ENCODE results near the gene WDR46.

The WDR46 gene

GRCh38 chr6:33259032-33259431 lies 30.0 kb downstream of the WDR46 start:
- DNase-seq, result no peak

DNA sequence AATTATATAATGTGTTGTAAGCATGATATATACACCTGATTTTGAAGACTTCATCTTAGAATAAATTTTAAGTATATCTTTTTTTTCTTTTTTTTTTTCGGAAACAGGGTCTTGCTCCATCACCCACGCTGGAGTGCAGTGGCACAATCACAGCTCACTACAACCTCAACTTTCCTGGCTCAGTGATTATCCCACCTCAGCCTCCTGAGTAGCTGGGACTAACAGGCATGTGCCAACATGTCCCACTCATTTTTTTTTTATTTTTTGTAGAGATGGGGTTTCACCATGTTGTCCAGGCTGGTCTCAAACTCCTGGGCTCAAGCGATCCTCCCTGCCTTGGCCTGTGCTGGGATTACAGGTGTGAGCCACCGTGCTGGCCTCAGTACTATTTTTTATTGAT lies 34.4 kb downstream of the WDR46 start:
- DNase-seq, result no peak

DNA sequence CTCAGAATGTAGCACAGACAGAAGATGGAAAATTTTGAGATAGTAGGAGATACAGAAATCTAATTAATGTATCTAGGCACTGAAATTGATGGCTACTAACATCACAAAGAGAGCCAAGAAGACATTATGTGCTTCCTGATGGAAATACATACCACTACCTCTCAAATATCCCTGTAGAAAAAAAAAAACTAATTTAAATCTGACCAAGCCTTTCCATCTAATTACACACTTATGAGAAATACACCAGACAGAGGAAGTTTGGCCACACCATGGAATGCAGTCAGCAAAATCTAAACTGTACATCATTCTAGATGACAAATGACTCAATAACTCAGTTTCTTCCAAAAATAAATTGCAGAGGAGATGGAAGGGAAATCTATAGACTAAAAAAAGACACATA lies 36.3 kb downstream of the WDR46 start:
- DNase-seq, result peak; percentile 53

DNA sequence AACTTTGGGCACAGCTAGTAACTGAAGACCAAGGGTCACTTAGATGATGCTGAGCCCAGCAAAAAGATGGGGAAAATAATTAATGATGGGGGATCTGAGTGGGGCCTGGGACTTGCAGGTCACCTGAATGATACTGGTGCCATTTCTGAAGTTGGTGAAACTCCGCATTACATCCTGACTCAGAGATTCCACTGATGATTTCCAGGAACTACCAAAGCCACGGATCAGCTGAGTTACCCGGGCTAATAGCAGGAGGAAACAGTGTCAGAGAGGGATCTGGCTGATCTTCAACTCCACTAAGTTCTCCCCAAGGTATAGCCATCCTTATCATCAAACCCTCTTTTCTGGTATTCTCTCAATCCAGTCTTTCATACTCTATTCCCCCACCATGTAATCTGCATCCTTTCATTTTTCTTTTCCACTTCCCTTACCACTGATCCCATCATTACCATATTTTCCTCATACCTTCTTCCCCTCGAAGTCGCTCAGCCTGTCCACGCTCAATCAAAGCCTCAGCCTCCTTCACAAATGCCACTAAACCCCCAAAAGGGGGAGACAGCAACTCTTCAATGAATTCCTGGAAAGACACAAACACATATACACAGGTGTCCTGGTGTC lies 37.5 kb downstream of the WDR46 start:
- no peak for DNase-seq

GRCh38 chr6:33250731-33251130 lies 38.3 kb downstream of the WDR46 start:
- DNase-seq, result no peak

- peak; percentile 95 for DNase-seq
Measured at GRCh38 chr6:33249732-33250630, 39.1 kb downstream of the WDR46 start.

GRCh38 chr6:33248932-33249731 lies 39.9 kb downstream of the WDR46 start:
- peak; percentile 100 for DNase-seq

- peak; percentile 69 for DNase-seq
Measured at GRCh38 chr6:33248643-33248931, 40.5 kb downstream of the WDR46 start.

- DNase-seq, result peak; percentile 89
Measured at GRCh38 chr6:33247977-33248642, 40.9 kb downstream of the WDR46 start.

DNA sequence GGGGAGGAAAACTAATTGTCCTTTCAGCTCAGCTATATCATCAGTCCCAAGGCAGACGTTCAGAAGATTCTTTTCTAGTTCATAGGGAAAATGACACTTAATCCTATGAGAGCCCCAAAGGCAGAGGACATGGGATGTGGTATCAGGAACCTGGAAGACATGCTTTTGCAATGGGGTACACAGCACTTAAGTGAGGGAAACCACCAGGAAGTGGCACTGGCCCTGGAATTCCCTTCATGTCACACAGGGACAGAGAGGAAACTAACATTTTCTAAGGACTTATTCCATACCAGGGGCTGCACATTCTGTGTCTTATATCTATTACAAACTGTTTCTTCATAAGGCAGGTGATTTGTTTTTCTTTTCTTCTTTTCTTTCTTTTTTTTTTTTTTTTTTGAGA lies 45.6 kb downstream of the WDR46 start:
- no peak for DNase-seq

DNA sequence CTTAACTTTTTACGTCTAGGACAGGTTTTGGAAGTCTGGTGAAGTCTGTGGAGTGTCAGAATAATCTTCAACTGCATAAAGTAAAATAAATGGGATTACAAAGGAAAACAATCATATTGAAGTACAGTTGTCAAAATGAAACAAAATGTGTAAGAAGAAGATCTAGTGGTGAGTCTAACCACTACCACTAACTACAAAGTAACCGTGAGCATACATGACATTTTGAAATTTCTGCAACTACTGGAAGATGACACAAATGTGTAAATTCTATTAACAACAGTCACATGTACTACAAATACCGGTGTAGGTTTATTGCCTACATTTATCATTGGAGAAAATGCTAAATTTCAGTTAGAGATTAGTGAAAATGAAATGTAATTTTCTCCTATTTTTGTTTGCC lies 47.1 kb downstream of the WDR46 start:
- DNase-seq, result no peak

DNA sequence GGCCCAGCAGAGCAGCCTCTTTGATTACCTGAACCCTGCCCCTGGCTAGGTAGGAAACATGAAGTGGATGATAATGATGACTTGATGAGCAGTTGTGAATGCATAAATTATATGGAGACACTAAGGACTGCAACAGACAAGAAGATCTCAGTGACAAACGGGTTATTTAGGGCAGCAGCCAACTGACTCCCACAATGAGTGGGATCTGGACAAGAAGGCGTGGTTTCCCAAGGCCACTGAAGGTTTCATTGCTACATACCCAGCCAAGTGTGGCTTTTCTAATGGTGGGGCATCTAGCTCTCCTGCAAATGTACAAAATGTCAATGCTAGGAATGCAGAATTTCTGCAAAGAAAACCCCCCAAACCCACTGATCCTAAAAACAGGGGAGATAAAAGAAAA lies 51.3 kb downstream of the WDR46 start:
- DNase-seq, result no peak

DNA sequence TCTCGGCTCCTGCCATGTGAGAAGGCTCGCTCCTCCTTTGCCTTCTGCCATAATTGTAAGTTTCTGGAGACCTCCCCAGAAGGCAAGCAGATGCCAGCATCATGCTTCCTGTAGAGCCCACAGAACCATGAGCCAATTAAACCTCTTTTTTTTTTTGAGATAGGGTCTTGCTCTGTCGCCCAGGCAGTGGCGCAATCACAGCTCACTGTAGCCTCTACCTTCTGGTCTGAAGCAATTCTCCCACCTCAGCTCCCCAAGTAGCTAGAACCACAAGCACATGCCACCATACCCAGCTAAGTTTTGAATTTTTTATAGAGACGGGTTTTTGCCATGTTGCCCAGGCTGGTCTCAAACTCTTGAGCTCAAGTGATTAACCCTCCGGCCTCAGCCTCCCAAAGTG lies 52.2 kb downstream of the WDR46 start:
- no peak for DNase-seq

DNA sequence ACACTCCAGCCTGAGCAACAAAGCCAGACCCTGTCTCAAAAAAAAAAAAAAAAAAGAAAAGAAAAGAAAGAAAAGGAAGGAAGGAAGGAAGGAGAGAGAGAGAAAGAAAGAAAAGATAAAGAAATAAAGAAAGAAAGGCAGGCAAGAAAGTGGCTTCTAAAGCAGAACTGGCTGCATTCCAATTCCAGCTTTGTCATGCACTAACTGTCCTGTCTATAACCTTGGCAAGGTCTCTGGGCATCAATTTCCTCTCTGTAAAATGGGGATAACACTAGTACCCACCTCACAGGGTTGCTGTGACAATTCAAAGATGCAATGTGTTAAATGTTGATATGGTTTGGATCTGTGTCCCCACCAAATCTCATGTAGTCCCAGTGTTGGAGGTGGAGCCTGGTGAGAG lies 52.7 kb downstream of the WDR46 start:
- DNase-seq, result no peak

DNA sequence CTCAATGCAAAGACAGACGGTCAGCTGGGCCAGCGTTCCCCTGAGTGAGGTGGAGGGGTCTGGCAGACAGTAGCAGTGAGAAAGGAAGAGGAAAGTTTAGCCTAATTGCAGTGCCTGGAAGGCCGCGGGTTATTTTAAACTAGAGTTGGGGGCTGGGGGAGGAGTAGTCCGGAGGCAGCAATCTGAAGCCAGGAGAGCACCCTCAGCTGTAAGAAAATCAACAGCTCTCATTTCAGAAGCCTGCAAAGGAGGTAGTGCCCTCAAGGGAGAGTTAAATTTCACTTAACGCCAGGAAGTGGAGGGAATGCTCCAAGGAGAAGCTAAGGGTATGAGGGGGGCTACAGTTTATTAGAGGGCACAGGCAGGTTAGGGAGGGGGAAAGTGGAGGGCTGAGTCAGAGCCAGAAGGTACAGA lies 53.8 kb downstream of the WDR46 start:
- no peak for DNase-seq

All from EL (cell line).